MCF 10A (cell line): ENCODE data around the gene ATP10B. TPM values are rescaled to one million over a fixed set of nuclear protein-coding genes. Genes with fewer than 3 reads are reported as not detected.

Experiments used
- BruUV-seq: library from RNA; stranded (reverse); fragments of 400-500 nt; replicated peaks from 2 replicates; lab custom pipeline; 2021; lab: Mats Ljungman, UMichigan
- CTCF ChIA-PET: fragments of 300-600 bp; sonication (Branson Sonifier 250); formaldehyde crosslinking; extraction: SDS; loops from one replicate; lab custom pipeline; 2021; ENCODE audit warnings: antibody characterized with exemption, inconsistent platforms; lab: Yijun Ruan, JAX
- POLR2A ChIA-PET: fragments of 300-600, 350-650 bp; sonication (Branson Sonifier 250); formaldehyde crosslinking; extraction: SDS; loops from one replicate; lab custom pipeline; 2020; ENCODE audit warnings: antibody characterized with exemption, inconsistent platforms; lab: Yijun Ruan, JAX
- DNase-seq: peaks from one replicate; pipeline ENCODE4 v3.0.0-alpha.2; 2018; ENCODE audit not compliant: unreplicated experiment
- H3K27ac Mint-ChIP-seq: one replicate; pipeline ENCODE4 v1.8.0; 2022; ENCODE audit warnings: mild to moderate bottlenecking, low read depth, mixed read lengths; ENCODE audit not compliant: unreplicated experiment
- H3K27me3 Mint-ChIP-seq: one replicate; pipeline ENCODE4 v1.8.0; 2022; ENCODE audit warnings: mixed read lengths; ENCODE audit not compliant: insufficient read depth, unreplicated experiment
- H3K36me3 Mint-ChIP-seq: one replicate; pipeline ENCODE4 v1.8.0; 2022; ENCODE audit warnings: mild to moderate bottlenecking, moderate library complexity, mixed read lengths; ENCODE audit not compliant: insufficient read depth, unreplicated experiment
- H3K4me1 Mint-ChIP-seq: one replicate; pipeline ENCODE4 v1.8.0; 2022; ENCODE audit warnings: mixed read lengths; ENCODE audit not compliant: insufficient read depth, unreplicated experiment
- H3K4me3 Mint-ChIP-seq: one replicate; pipeline ENCODE4 v1.8.0; 2022; ENCODE audit warnings: mild to moderate bottlenecking, moderate library complexity, mixed read lengths; ENCODE audit not compliant: unreplicated experiment
- H3K9me3 Mint-ChIP-seq: one replicate; pipeline ENCODE4 v1.8.0; 2022; ENCODE audit warnings: mixed read lengths; ENCODE audit not compliant: unreplicated experiment
- intact Hi-C: fragments of 100-400 bp; cut with micrococcal nuclease; formaldehyde crosslinking; loops from 2 replicates; pipeline ENCODE4 v1.14.1; 2022
- total RNA-seq: library from RNA; stranded (reverse); gene quantifications from 2 replicates; pipeline ENCODE4 v1.2.3, GENCODE V29; 2022
- TF ChIP-seq, protein P1 (sequence below): fragments of 200-600 bp; IDR thresholded peaks from one replicate; pipeline ENCODE4 v1.8.0; 2022; ENCODE audit warnings: antibody characterized with exemption, mild to moderate bottlenecking; ENCODE audit not compliant: unreplicated experiment

Gene ATP10B
- total RNA-seq, 1 experiment from 2014 or later, result not detected

DNA sequence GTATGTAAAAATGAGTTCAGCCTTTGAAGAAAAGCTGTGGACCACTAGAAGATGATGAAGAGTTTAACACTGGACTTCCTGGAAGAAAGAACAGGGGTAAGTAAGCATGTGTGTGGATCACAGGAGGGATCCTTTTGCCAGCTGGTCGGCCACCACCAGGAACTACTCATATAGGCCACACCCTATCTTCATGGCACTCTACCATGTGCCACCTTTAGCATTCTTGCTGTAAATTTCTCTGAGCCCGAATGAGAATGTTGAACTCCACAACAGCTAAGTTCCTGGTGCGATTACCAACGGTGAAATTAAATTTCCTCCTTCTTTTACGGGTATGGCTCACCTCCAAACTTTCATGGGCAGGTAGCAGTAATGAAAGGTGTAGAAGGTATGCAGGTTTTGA lies 102.3 kb downstream of the ATP10B start:
- Mint-ChIP-seq H3K27me3 (no peaks in the 10 kb centered on the region), H3K4me3 (no peak overlapping the region), H3K27ac (no peak overlapping the region), H3K9me3 (no peaks in the 10 kb centered on the region), H3K36me3 (no peaks in the 10 kb centered on the region), H3K4me1 (no peaks in the 10 kb centered on the region)
- BruUV-seq, result no TSS peak
- TF ChIP-seq, protein P1, sequence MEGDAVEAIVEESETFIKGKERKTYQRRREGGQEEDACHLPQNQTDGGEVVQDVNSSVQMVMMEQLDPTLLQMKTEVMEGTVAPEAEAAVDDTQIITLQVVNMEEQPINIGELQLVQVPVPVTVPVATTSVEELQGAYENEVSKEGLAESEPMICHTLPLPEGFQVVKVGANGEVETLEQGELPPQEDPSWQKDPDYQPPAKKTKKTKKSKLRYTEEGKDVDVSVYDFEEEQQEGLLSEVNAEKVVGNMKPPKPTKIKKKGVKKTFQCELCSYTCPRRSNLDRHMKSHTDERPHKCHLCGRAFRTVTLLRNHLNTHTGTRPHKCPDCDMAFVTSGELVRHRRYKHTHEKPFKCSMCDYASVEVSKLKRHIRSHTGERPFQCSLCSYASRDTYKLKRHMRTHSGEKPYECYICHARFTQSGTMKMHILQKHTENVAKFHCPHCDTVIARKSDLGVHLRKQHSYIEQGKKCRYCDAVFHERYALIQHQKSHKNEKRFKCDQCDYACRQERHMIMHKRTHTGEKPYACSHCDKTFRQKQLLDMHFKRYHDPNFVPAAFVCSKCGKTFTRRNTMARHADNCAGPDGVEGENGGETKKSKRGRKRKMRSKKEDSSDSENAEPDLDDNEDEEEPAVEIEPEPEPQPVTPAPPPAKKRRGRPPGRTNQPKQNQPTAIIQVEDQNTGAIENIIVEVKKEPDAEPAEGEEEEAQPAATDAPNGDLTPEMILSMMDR, result no peak
- ChIA-PET CTCF (no interaction called here), POLR2A (no interaction called here)
- intact Hi-C loops, result no loop called here
- DNase-seq, result no peak

DNA sequence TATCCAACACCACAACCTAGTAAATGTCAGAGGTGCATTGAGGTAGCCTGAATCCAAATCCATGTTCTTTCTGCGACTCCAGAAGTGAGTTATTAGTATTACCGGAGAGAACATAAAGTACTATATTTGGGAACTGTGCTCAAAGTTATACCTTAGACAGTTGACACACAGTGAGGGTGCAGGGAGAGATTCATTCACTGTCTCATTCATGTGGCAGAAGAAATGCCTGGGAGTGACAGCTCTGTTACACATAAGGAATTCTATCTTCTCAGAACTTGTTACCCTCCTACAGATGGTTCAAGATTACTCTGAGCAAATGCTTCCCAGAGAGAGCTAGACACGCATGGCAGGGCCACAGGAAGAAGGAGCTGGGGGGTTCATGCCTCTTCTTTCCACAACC lies 103.0 kb downstream of the ATP10B start:
- H3K4me1 Mint-ChIP-seq, result no peaks in the 10 kb centered on the region
- H3K9me3 Mint-ChIP-seq, result no peaks in the 10 kb centered on the region
- no TSS peak for BruUV-seq
- intact Hi-C loops, result no loop called here
- no peaks in the 10 kb centered on the region for H3K36me3 Mint-ChIP-seq
- ChIA-PET CTCF (no interaction called here), POLR2A (no interaction called here)
- no peak overlapping the region for H3K4me3 Mint-ChIP-seq
- H3K27ac Mint-ChIP-seq, result no peak overlapping the region
- no peak for DNase-seq
- TF ChIP-seq, protein P1, result no peak
- H3K27me3 Mint-ChIP-seq, result no peaks in the 10 kb centered on the region

DNA sequence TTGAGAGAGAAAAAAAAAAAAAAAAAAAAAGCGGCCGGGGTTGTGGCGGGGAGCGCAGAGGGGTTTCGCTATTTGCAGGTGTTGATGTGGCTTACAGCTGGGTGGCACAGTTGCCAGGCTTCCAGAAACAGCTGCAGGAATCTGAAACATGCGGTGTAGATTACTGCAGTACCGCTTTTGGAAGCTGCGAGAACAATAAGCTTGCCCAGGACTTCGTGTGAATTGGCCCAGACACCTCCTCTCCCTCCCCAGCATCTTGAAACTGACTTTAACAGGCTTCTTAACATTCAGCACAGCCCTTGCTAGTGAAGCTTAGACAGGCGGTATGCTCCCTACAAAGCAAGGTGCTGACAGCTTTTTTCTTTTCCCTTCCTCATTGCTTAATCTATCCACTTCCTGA lies 104.0 kb downstream of the ATP10B start:
- no peak overlapping the region for H3K27ac Mint-ChIP-seq
- ChIA-PET CTCF (interaction anchor here (0.6 kb wide), 1 partner anchor 203 kb away, joined by 3 read pairs; no protein-coding TSS in a partner anchor), POLR2A (interaction anchor here (0.9 kb wide), 1 partner anchor 19 kb away, joined by 3 read pairs; no protein-coding TSS in a partner anchor)
- TF ChIP-seq, protein P1, result no peak
- no peaks in the 10 kb centered on the region for H3K9me3 Mint-ChIP-seq
- H3K4me3 Mint-ChIP-seq, result no peak overlapping the region
- no peaks in the 10 kb centered on the region for H3K36me3 Mint-ChIP-seq
- no peak for DNase-seq
- H3K27me3 Mint-ChIP-seq, result no peaks in the 10 kb centered on the region
- H3K4me1 Mint-ChIP-seq, result no peaks in the 10 kb centered on the region
- BruUV-seq, result no TSS peak
- intact Hi-C loops, result no loop called here

DNA sequence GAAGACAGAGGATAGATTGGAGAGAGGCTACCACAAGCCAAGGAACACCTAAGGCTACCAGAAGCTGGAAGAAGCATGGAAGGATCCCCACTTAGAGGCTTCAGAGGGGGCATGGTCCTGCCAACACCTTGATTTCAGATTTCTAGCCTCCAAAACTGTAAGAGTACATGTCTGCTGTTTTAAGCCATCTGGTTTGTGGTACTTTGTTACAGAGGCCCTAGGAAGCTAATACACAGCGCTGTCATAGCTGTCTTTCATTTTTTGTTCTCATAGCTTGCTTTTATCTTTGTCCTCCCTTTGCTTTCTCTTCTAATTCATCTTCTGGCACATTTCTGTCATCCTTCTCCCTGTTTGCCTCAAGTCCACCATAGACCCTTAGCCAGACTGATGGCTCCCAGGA lies 104.5 kb downstream of the ATP10B start:
- intact Hi-C loops, result no loop called here
- TF ChIP-seq, protein P1, result no peak
- no peak for DNase-seq
- Mint-ChIP-seq H3K27me3 (no peaks in the 10 kb centered on the region), H3K36me3 (no peaks in the 10 kb centered on the region), H3K4me3 (no peak overlapping the region), H3K4me1 (no peaks in the 10 kb centered on the region), H3K27ac (no peak overlapping the region), H3K9me3 (no peaks in the 10 kb centered on the region)
- ChIA-PET CTCF (interaction anchor here (0.6 kb wide), 1 partner anchor 202 kb away, joined by 3 read pairs; no protein-coding TSS in a partner anchor), POLR2A (interaction anchor here (0.9 kb wide), 1 partner anchor 20 kb away, joined by 3 read pairs; no protein-coding TSS in a partner anchor)
- no TSS peak for BruUV-seq
